Measurements from ENCODE around the gene HLA-A.

GRCh38 chr6:29945281-29945820 is 3.0 kb downstream of the HLA-A start:
- no peak for TF ChIP-seq EZH2 (optimal IDR thresholded peaks at IDR 0.05; ENCODE audit: low read depth, low read length)
- TF ChIP-seq CTCF (IDR thresholded peaks at IDR 0.05; ENCODE audit: low read length), result no peak
- TF ChIP-seq EZH2phosphoT487 (IDR thresholded peaks at IDR 0.05; ENCODE audit: low read length), result no peak

Measured in MM.1S (cell line).